ENCODE data around the gene DOCK11.
"Not testable (repeated sequence)": the region's sequence is repeated elsewhere in the genome, so short reads cannot be mapped to it uniquely, and the experiment has no call there.

Gene DOCK11

DNA sequence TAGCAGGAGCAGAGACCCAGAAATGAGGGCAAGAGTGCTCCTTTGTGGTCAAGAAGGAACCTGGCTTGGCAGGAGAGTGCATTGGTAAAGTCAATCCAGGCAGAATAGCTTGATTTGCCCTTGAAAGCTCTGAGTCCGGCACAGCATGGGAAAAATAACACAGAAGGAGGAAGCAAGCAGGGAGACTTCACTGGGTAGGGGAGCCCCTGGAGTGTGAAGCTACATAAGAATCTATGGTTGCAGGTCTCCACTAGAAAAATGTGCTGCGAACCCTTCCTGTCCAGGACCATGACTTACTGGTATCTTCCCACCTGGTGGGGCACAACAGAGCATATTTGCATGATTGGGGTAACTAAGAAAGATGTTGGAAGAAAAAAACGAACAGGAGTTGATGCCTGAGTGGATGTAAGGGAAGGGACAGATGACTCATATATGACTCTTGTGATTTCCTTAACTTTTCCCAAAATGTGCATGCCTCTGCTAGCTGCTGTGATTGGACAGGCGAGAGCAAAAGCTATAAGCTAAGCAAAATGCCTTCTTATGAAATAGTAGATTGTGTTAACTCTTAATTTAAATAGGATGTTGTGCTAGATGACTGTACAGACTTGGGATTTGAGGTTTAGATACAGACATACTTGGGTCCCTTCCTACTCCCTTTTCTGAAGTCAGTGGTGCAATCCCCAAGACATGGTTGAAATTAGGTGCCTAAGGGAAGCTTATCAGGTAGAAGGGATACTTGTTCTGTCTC lies 235.1 kb downstream of the DOCK11 start:
- Mint-ChIP-seq H3K4me3 (no peak overlapping the region), H3K4me1 (peaks cover 4% of the 10 kb centered on the region), H3K36me3 (ENCODE audit: insufficient read depth) (no peaks in the 10 kb centered on the region), H3K27ac (ENCODE audit: low read depth) (no peak overlapping the region), H3K9me3 (no peaks in the 10 kb centered on the region), H3K27me3 (peaks cover 38% of the 10 kb centered on the region)
- DNase-seq (ENCODE audit: low spot score in 2 of 2) (no peak), ATAC-seq (replicated peaks; ENCODE audit: extremely low read depth, poor library complexity, severe bottlenecking) (no peak)

DNA sequence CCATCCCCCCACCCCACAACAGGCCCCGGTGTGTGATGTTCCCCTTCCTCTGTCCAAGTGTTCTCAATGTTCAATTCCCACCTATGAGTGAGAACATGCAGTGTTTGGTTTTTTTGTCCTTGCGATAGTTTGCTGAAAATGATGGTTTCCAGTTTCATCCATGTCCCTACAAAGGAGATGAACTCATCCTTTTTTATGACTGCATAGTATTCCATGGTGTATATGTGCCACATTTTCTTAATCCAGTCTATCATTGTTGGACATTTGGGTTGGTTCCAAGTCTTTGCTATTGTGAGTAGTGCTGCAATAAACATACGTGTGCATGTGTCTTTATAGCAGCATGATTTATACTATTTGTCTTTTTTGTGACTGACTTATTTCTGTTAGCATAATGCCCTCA lies 236.9 kb downstream of the DOCK11 start:
- H3K9me3 Mint-ChIP-seq; DNase-seq (ENCODE audit: low spot score in 2 of 2); ATAC-seq (replicated peaks; ENCODE audit: extremely low read depth, poor library complexity, severe bottlenecking); H3K36me3 Mint-ChIP-seq (ENCODE audit: insufficient read depth); H3K27ac Mint-ChIP-seq (ENCODE audit: low read depth); H3K4me3 Mint-ChIP-seq; H3K4me1 Mint-ChIP-seq: not testable (repeated sequence)
- H3K27me3 Mint-ChIP-seq = peaks cover 38% of the 10 kb centered on the region

DNA sequence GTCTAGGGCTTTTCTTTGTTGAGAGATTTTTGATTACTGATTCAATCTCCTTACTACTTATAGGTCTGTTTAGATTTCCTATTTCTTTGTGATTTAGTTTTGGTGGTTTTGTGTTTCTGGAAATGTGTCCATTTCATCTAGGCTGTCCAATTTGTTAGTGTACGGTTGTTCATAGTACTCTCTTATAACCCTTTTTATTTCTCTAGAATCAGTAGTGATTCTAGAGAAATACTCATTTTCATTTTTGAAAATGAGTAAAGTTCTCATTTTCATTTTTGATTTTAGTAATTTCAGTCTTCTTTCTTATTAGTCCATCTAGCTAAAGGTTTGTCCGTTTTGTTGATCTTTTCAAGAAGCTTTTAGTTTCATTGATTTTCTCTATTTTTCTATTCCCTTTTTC lies 239.3 kb downstream of the DOCK11 start:
- H3K4me1 Mint-ChIP-seq = no peaks in the 10 kb centered on the region
- DNase-seq (ENCODE audit: low spot score in 2 of 2) = no peak
- H3K9me3 Mint-ChIP-seq = no peaks in the 10 kb centered on the region
- ATAC-seq (replicated peaks; ENCODE audit: extremely low read depth, poor library complexity, severe bottlenecking) = no peak
- no peak overlapping the region for H3K27ac Mint-ChIP-seq (ENCODE audit: low read depth)
- H3K4me3 Mint-ChIP-seq = no peak overlapping the region
- peaks cover 37% of the 10 kb centered on the region for H3K27me3 Mint-ChIP-seq
- H3K36me3 Mint-ChIP-seq (ENCODE audit: insufficient read depth) = no peaks in the 10 kb centered on the region

All from central memory CD8-positive, alpha-beta T cell (primary cell).